Daoy (cell line): ENCODE data around the gene SCAF8. TPM values are rescaled to one million over a fixed set of nuclear protein-coding genes. Genes with fewer than 3 reads are reported as not detected.
"Not testable (repeated sequence)": the region's sequence is repeated elsewhere in the genome, so short reads cannot be mapped to it uniquely, and the experiment has no call there.

ENCODE experiments used
- DNase-seq: peaks from one replicate; pipeline ENCODE4 v3.0.0-alpha.2; 2015; ENCODE audit warnings: low read depth
- total RNA-seq: library from RNA; depleted of rRNA; stranded (reverse); fragments of >200 nt; shearing (Covaris generic); gene quantifications from 2 replicates; pipeline ENCODE4 v1.2.3, GENCODE V29; 2014

The SCAF8 gene
- total RNA-seq, 1 experiment from 2014 or later = 20.9 TPM

DNA sequence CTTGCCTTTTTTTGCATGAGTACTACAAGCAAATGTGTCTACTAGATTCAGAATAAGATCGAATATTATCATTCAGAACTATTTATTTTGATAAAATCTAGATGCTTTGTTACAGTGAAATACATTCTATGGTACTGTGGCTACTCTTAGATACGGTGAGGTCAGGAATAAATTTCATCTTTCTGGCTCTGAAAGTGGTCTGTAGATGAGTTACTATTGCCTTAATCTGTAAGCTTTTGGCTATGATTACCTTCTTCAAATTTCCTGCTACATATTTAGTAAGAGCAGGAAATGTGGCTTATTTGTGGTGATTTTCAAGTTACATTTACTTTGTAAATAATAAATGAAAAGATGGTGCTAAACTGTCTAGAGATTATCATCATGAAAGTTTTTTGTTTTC, 50.0 kb downstream of the SCAF8 start:
- no peak for DNase-seq

DNA sequence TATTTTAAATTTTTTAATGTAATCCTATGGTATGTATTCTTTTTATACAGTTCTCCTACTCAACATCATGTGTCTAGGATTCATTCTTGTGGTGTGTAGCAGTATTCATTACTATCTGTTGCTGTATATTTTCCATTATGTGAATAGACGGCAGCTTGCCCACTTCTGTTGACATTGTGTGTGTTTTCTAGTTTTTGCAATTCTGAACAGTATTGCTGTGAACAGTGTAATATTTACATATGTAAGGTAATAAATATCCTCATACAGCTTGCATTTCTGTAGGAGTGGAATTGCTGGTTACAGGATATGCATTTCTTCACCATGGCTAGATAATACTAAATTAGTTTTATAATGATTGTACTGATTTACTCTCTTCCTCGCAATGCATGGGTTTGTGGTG, 51.9 kb downstream of the SCAF8 start:
- DNase-seq = no peak

DNA sequence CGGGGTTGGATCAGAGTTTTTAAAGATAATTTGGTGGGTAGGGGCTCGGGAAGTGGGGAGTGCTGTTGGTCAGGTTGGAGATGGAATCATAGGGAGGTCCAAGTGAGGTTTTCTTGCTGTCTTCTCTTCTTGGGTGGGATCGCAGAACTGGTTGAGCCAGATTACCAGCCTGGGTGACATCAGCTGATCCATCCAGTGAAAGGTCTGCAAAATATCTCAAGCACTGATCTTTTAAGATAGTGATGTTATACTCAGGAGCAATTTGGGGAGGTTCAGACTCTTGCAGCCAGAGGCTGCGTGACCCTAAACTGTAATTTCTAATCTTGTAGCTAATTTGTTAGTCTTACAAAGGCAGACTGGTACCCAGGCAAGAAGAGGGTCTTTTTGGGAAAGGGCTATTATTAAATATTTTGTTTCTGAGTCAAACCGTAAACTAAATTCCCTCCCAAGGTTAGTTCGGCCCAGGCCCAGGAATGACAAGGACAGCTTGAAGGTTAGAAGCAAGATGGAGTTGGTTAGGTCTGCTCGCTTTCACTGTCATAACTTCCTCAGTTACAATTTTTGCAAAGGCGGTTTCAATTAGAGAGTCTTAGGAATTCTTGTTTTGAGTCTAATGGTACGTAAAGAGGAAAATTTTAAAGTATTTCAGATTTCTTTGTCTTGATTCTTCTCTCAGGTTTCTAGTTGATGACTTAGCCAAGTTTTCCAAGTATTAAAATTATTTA, 53.1 kb downstream of the SCAF8 start:
- DNase-seq = no peak

DNA sequence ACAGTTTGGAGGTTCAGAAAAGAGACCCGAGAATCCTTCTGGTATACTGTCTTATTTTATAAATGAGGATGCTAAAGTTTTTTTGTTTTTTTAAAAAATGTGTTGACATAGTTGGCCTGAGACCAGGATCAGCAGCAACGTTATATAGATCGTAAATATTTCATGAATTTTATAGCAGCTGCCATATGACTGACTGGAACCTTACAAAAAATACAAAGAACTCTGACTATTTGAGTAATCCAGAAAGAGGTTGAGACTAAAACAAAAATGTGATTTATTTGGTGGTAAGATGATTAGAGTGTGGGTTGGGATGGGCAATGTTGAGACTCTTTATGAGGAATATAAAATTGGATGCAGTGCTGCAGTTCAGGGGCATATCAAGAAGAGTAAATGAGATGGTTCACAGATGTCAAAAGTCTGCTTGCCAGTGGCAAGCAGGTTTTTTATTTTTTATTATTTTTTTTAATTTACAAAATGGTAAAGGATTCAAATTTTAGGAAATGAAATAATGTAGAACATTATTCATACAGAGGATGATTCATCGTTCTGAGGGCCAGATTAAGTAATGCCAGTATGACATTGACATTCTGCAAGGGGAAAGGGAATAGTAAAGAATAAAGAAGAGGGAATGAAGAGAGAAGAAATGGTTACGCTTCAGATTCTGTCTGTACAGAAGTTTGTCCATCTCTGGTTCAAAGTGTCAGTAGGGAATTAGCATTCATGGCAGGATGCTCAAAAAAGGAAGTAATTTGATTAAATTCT, 58.5 kb downstream of the SCAF8 start:
- DNase-seq = no peak

DNA sequence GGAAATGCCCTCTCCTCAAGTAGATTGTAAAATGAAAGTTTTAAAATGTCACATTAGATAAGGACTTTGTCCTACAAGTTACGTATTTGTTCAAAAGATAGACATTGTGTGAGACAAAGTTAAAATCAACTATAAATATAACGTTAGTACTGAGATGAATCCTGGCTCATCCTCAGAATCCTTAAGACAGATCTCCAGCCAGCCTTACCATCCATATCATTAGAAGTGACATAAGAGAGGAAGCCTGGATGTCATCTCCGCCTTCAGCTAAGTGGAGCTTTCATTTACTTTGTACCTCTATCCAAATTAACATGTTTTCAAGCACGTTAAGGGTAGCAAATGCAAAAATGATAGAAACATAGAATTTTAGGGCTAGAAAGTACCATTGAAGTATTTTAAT, 59.1 kb downstream of the SCAF8 start:
- DNase-seq = no peak

DNA sequence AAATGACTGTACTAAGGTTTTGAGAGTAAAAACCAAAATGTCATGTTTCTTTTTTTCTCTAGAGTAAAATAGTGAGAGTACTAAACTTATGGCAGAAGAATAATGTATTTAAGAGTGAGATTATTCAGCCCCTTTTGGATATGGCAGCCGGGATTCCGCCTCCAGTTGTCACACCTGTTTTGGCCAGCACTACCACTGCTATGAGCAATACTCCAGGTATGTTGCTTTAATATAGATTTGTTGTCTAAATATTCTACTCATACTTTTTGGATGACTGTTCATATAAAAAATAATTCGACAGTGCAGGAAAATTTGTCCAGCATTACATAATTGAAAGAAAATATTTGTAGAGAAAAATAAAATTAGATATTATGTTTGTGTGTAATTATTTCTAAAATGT, 59.5 kb downstream of the SCAF8 start:
- DNase-seq = no peak

DNA sequence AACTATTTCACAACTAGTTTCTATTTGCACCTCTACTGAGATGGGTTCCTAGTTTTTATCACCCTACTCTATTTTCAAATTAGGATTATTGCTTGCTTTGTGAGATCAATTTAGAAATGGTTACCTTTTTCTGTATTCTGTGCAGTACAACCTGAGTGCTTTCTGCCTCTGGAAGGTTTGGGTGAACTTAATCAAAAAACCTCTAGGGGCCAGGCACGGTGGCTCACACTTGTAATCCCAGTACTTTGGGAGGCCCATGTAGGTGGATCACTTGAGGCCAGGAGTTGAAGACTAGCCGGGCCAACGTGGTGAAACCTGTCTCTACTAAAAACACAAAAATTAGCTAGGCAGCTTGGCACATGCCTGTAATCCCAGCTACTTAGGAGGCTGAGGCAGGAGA, 63.3 kb downstream of the SCAF8 start:
- DNase-seq = no peak

DNA sequence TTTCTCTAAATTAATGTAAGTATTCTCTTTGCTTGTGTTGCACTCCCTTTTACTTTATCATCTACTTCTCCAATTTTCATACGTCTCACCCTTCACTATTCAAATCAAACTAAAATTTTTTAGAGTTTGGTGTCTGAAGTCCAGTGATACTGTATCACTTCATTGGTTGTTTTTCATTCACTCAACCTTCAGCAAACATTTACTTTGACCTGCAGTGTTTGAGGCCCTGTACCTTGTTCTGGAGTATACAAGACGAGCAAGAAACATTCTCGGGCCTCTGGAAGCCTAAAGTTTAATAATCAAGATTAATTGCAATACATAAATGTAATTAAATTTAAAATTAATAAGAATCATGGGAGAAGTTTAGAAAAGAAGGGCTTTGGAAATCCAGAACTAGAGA, 64.6 kb downstream of the SCAF8 start:
- no peak for DNase-seq

DNA sequence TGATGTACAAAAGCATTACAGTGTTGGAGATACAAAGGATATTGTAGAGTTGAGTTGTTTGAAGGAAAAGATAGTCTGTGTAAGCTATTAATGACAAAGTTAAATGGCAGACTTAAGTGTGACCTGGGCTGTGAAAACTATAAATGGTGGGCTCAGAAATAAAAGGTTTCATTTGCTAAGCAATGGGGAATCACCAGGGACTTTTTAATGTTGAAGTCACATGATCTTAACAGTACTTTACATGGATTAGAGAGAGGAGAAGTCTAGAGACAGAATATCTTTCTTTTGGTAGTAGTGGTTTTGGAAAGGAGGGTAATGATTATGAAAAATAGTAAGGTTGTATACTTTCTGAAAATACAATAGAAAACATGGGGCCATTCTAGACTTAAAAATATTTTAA, 67.1 kb downstream of the SCAF8 start:
- no peak for DNase-seq

DNA sequence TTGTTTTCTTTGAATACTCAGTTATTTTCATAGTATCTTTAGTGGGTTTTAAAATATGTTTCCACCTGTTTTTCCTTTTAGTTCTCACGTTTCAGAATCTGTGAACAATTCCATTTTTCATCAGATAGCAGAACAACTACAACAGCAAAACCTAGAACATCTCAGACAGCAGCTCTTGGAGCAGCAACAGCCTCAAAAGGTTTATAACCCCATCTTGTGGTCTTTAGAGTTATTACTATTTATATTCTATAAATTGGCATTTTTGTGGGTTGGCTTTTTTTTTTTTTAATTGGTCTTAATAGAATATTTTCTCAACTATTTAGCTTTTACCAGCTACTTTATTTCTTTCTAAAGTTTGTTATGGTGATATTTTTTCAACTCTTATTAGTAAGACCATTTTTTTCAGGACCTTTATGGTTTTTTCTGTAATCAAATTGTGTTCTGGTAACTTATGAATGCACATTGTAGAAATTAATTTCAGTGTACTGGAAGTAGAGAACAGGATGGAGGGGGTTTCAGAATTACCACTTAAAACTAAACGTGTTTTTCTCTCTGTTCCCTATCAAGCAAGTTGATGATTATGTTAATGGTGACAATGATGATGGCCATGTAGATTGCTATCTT, 72.2 kb downstream of the SCAF8 start:
- DNase-seq = peak; percentile 13

DNA sequence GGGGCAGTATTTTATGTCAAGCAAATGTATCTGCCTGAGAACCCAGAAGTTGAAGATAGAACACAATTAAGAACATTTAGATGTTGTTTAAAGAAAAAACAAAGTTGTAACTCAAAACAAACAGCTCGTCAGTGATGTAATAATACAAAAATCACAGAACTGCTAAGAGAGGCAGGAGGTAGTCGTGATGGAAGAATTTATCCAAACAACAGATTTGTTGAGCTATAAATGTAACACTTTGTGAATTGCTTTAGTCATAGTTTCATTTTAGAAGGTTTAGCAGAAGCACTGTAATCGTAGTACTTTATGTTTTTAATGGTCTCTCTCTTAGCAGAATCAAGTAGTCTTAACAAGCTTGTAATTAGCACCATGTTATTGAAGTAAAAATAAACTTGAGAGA, 73.6 kb downstream of the SCAF8 start:
- DNase-seq = no peak

DNA sequence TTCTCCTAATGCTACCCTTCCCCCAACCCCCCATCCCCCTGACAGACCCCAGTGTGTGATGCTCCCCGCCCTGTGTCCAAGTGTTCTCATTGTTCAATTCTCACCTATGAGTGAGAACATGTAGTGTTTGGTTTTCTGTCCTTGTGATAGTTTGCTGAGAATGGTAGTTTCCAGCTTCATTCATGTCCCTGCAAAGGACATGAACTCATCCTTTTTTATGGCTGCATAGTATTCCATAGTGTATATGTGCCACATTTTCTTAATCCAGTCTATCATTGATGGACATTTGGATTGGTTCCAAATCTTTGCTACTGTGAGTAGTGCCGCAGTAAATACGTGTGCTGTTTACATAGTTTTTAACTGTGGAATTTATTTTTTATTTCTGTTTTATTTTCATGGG, 78.4 kb downstream of the SCAF8 start:
- not testable (repeated sequence) for DNase-seq

DNA sequence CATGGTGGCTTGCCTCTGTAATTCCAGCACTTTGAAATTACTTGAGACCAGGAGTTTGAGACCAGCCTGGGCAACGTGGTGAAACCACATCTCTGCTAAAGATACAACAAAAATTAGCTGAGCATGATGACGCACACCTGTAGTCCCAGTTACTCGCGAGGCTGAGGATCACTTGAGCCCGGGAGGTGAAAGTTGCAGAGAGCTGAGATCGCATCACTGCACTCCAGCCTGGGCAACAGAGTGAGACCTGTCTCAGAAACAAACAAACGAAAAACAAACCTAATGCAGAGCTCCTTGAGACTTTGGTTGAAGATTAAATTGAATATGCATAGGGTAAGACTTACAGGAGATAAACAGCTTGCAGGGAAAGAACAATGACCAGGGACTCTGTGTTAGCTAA, 80.8 kb downstream of the SCAF8 start:
- no peak for DNase-seq

DNA sequence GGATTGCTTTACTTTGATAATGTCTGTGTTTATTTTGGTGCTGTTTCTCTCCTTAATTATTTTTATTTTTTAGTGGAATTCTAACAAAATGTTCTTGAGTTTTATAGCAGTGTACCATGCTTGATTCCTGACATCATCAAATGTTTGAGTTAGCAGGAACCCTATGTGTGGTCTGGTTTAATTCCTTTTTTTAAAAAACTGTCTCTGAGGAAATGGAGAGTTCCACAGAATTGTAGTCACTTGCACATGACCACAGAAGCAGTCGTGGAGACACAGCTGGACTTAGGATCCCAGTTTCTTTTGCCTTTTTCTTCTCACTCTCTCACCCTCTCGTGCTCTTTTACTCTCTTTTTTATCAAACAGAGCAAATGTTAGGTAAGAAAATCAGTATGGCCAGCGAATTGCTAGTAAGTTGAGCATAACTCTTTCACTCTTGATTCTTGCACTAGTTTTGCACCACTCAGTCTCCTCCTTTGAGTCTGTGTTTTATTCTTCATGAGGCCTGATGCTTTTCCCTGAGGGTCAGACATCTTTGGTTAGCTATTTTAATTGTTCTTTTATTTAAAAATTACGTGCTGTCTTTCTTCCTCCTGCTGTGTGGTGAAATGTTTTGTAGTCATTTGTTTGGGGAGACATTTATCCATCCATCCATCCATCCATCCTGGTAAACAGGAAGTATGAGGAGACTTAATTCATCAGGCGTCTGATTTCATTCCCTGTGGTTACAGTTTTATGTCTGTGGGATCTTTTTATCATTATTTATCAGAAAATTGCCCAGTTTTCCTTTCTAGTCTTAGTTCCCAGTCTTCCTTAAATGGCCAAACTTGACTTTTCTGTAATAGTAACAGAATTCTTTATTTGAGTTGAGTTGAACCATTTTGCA, 83.0 kb downstream of the SCAF8 start:
- DNase-seq = no peak

DNA sequence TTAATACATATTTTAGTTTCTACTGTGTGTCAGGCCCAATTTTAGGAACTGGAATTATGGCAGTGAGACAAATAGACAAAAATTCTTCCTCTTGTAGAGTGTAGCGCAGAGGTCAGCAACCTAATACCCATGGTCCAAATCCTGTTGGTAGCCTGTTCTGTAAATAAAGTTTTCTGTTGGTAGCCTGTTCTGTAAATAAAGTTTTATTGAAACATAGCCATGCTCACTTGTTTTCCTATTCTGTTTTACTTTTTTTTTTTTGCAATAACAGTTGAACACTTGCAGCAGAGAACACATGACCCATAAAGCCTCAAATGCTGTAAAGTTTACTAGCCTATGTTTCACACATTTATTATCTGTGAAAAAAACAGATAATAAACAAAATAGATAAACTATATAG, 87.9 kb downstream of the SCAF8 start:
- DNase-seq = no peak

DNA sequence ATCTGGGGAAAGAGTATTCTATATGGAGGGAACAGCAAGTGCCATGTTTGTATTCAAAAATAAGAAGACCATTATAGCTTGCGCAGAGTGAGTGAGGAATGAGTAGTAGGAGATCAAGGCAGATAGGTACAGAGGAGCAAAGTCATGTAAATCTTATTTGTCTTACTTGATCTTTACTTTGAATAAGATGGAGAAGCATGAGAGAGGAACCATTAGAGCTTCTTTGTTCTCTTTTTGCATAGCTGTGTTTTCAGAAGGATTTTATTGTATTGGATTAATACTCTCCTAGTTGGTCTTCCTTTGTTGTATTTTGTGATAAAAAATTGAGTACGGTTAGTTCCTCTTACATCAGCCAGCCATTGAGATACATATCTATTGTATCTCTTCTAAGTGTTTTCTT, 88.4 kb downstream of the SCAF8 start:
- DNase-seq = no peak

DNA sequence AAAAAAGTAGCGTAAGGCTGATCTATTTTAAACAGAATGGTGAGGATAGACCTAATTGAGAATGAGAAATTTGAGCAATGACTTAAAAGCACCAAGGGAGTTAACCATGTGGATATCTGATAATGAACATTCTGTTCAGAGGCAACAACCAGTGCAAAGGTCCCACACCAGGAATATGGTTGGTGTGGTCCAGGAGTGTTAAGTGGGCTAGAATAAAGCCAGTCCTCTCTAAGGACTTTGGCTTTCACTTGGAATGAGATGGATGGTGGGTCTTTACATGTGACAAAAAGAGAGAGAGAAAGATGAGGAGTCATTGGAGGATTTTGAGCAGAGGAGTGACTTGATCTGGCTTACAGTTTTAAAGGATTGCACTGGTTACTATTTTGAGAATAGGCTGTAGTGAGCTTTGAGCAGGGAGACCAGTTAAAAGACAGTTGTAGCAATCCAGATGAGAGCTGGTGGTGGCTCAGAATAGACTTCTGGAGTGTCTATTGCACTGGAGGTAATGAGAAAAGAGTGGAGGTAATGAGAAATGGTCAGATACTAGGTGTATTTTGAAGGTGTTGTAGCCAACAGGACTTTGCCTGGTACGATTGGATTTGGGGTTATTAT, 89.8 kb downstream of the SCAF8 start:
- DNase-seq = no peak

DNA sequence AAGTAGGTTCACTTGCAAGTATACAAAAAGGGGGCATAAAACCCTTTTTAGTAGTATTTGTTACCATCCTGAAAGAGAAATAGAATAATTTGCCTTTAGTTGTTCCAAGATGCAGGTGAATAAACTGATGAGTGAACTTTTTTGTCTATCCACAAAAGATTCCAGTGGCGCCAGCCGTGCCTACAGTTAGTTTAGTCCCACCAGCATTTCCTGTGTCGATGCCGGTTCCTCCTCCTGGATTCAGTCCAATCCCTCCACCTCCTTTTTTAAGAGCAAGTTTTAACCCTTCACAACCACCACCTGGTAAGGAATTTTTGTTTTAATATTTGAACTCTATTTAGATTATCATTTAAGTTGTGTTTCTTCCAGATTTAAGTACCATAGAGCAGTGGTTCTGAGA, 90.9 kb downstream of the SCAF8 start:
- DNase-seq = no peak

DNA sequence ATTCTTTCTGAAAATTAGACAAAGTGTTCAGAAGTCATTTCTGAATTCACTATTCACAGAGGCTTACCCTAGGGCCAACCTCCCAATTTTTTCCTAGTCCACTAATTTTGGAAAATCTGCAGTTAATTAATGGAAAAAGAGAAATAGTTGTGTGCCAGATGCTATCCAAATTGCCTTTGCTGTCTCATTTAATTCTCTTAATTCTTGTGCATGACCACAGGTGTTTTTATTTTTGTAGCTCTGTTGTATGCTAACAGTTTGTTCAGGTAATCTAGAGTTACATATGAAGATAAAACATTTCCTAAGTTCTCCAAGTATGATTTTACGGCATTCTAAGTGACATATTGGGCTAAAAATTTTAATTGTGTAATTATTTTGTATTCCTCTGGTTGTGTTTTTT, 96.8 kb downstream of the SCAF8 start:
- DNase-seq = no peak

DNA sequence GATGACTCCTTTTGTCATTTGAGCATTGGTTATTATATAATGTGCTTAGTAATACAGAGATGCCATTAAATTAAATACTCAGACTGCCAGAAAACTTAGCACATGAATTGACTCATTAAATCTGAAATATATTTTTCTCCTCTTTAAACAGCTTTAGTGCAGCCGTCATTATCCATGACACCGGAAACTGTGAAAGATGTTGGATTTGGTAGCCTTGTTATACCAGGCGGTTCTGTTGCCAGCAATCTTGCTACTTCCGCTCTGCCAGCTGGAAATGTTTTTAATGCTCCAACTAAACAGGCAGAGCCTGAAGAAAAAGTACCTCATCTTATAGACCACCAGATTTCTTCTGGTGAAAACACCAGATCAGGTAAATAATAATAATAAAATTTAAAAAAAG, 97.6 kb downstream of the SCAF8 start:
- DNase-seq = no peak

DNA sequence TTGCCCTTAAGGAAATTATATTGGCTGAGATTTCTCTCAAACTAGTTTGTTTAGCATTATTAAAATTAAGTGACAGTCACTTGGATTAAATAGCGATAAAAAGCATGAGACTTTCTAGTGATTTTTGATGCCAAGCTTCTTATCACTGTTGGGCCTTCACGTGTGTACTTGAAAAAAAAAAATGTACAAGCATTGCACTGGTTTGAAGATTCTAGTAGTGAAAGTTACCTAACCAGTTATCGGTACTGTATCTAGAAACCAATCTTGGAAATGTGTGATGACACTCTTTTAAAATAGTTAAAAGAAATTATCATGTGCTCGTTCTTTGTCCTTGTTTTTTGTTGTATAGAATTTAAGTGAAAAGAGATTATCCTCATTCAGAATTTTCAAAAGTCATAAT, 102.1 kb downstream of the SCAF8 start:
- DNase-seq = no peak

DNA sequence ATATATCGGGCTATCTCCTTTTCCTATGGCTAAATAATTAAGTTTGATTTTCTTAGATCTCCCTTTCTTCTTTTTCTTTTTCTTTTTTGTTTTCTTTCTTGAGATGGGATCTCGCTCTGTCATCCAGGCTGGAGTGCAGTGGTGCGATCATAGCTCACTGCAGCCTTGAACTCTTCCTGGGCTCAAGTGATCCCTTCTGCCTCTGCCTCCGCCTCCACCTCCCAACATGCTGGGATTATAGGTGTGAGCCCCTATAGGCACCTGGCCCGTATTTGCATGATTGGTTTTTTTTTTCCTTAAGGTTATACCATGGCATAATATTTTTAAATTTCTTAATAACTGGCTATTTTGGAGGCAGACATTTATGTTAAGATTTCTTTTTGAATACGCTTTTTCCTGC, 106.3 kb downstream of the SCAF8 start:
- no peak for DNase-seq
